Upper lobe of right lung (tissue), 1 donor: Measurements from ENCODE around the gene ENTREP1. TPM values are rescaled to one million over a fixed set of nuclear protein-coding genes. Genes with fewer than 3 reads are reported as not detected.

Experiments
- ATAC-seq: fragments of 200-7000 bp; cut with Tn5 transposase; one replicate; pipeline ENCODE4 v1.9.1; 2020; ENCODE audit warnings: mild to moderate bottlenecking, moderate library complexity
- DNase-seq: peaks from one replicate; pipeline ENCODE4 v3.0.0-alpha.2; 2020
- H3K27ac ChIP-seq: fragments of 200-600 bp; one replicate; pipeline ENCODE4 v1.8.0; 2022
- H3K27me3 ChIP-seq: fragments of 200-600 bp; one replicate; pipeline ENCODE4 v1.8.0; 2022; ENCODE audit warnings: mild to moderate bottlenecking
- H3K36me3 ChIP-seq: fragments of 200-600 bp; one replicate; pipeline ENCODE4 v1.8.0; 2022
- H3K4me1 ChIP-seq: fragments of 200-600 bp; one replicate; pipeline ENCODE4 v1.8.0; 2022
- H3K4me3 ChIP-seq: fragments of 200-600 bp; one replicate; pipeline ENCODE4 v1.8.0; 2022; ENCODE audit warnings: mild to moderate bottlenecking
- H3K9me3 ChIP-seq: fragments of 200-600 bp; one replicate; pipeline ENCODE4 v1.8.0; 2022
- CTCF ChIP-seq: fragments of 200-600 bp; IDR thresholded peaks from one replicate; pipeline ENCODE4 v1.8.0; 2022; ENCODE audit warnings: antibody characterized with exemption
- intact Hi-C: fragments of 100-400 bp; cut with DNase I; formaldehyde crosslinking; loops from one replicate; pipeline ENCODE4 v1.11.0; 2022
- total RNA-seq: library from RNA; stranded (reverse); fragmentation: NEBNext Ultra II Directional; extraction: Animal tissue kit (Norgen Biotek cat#: 25700); gene quantifications from one replicate; pipeline ENCODE4 v1.2.1, GENCODE V29; 2021
- donor health status: DM: no; HTN: yes; CAD: no; lungs with severe emphysema.

The ENTREP1 gene
- total RNA-seq, 1 donor from 2014 or later, result 34.9 TPM

GRCh38 chr9:69292078-69292477 lies 32.9 kb upstream of the ENTREP1 start:
- no peak for TF ChIP-seq CTCF
- no peaks in the 10 kb centered on the region for H3K9me3 ChIP-seq
- DNase-seq (no peak), ATAC-seq (no peak)
- H3K27me3 ChIP-seq, result no peaks in the 10 kb centered on the region
- H3K36me3 ChIP-seq, result no peaks in the 10 kb centered on the region
- H3K4me3 ChIP-seq, result no peak overlapping the region
- no peak overlapping the region for H3K27ac ChIP-seq
- no peaks in the 10 kb centered on the region for H3K4me1 ChIP-seq
- intact Hi-C loops, result no loop called here

GRCh38 chr9:69293156-69293555 lies 31.9 kb upstream of the ENTREP1 start:
- intact Hi-C loops, result no loop called here
- Histone ChIP-seq H3K4me3 (no peak overlapping the region), H3K27me3 (no peaks in the 10 kb centered on the region), H3K27ac (no peak overlapping the region), H3K36me3 (no peaks in the 10 kb centered on the region), H3K4me1 (no peaks in the 10 kb centered on the region), H3K9me3 (no peaks in the 10 kb centered on the region)
- ATAC-seq, result no peak
- no peak for DNase-seq
- no peak for TF ChIP-seq CTCF

GRCh38 chr9:69295872-69296552 lies 29.0 kb upstream of the ENTREP1 start:
- no peak overlapping the region for H3K27ac ChIP-seq
- H3K9me3 ChIP-seq, result no peaks in the 10 kb centered on the region
- ATAC-seq (no peak), DNase-seq (no peak)
- TF ChIP-seq CTCF, result no peak
- H3K4me1 ChIP-seq, result no peaks in the 10 kb centered on the region
- no peaks in the 10 kb centered on the region for H3K36me3 ChIP-seq
- H3K27me3 ChIP-seq, result no peaks in the 10 kb centered on the region
- H3K4me3 ChIP-seq, result no peak overlapping the region
- intact Hi-C loops, result no loop called here

- no peak for DNase-seq
Measured at GRCh38 chr9:69297300-69297980, 27.6 kb upstream of the ENTREP1 start.

GRCh38 chr9:69299315-69299714 lies 25.7 kb upstream of the ENTREP1 start:
- Histone ChIP-seq H3K27me3 (no peaks in the 10 kb centered on the region), H3K9me3 (no peaks in the 10 kb centered on the region), H3K4me3 (no peak overlapping the region), H3K27ac (no peak overlapping the region), H3K36me3 (no peaks in the 10 kb centered on the region), H3K4me1 (no peaks in the 10 kb centered on the region)
- intact Hi-C loops, result no loop called here
- DNase-seq, result no peak
- ATAC-seq, result no peak
- TF ChIP-seq CTCF, result no peak

More at GRCh38 chr9:69297300-69297980, 27.6 kb upstream of the ENTREP1 start:
- ATAC-seq, result peak; percentile 50
- Histone ChIP-seq H3K27ac (no peak overlapping the region), H3K36me3 (no peaks in the 10 kb centered on the region), H3K4me1 (no peaks in the 10 kb centered on the region), H3K4me3 (no peak overlapping the region), H3K27me3 (no peaks in the 10 kb centered on the region), H3K9me3 (no peaks in the 10 kb centered on the region)
- no peak for TF ChIP-seq CTCF
- intact Hi-C loops, result no loop called here
